Subcutaneous abdominal adipose tissue (tissue), 5 donors: Measurements from ENCODE around the gene FARS2.

Source experiments
- H3K27ac ChIP-seq: one replicate; pipeline ENCODE4 v1.7.0; 2013; ENCODE audit warnings: low read depth, mild to moderate bottlenecking, inconsistent platforms, low read length, moderate library complexity
- H3K27me3 ChIP-seq, 5 donors: one replicate each; pipeline ENCODE4 v1.7.0; 2013; ENCODE audit warnings: low read length in 5 of 5, inconsistent platforms in 1 of 5; ENCODE audit not compliant: control insufficient read depth in 5 of 5, insufficient read depth in 4 of 5
- H3K36me3 ChIP-seq, 5 donors: one replicate each; pipeline ENCODE4 v1.7.0; 2013; ENCODE audit warnings: low read length in 5 of 5; ENCODE audit not compliant: control insufficient read depth in 5 of 5, insufficient read depth in 5 of 5
- H3K4me1 ChIP-seq, 5 donors: one replicate each; pipeline ENCODE4 v1.7.0; 2013; ENCODE audit warnings: low read length in 5 of 5, mild to moderate bottlenecking in 3 of 5, moderate library complexity in 1 of 5; ENCODE audit not compliant: control insufficient read depth in 5 of 5, insufficient read depth in 5 of 5
- H3K4me3 ChIP-seq, 5 donors: one replicate each; pipeline ENCODE4 v1.7.0; 2013; ENCODE audit warnings: low read length in 5 of 5, low read depth in 1 of 5
- H3K9ac ChIP-seq, 5 donors: one replicate each; pipeline ENCODE4 v1.7.0; 2013; ENCODE audit warnings: low read length in 5 of 5, mild to moderate bottlenecking in 4 of 5, moderate library complexity in 3 of 5
- H3K9me3 ChIP-seq, 5 donors: one replicate each; pipeline ENCODE4 v1.7.0; 2013; ENCODE audit warnings: low read length in 5 of 5; ENCODE audit not compliant: control insufficient read depth in 5 of 5
- donor health status: healthy.
- donor health status: healthy.
- donor health status: healthy.
- donor health status: healthy.
- donor health status: healthy.

FARS2 gene

DNA sequence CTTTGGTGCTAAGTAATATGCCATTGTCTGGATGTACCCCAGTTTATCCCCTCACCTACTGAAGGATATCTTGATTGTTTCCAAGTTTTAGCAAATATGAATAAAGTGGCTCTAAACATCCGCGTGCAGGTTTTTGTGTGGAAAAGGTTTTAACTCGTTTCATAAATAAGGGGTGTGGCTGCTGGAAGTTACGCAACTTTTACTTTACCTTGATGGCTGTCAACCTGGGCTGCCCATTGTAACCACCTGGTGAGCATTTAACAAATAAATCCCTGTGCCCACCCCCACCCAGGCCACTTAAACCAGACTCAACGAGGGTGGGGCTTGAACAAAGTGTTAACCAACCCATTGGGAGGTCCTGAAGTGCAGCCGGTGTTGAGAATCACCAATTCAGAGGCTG, 557.6 kb downstream of the FARS2 start:
- Histone ChIP-seq H3K36me3 (no peaks in the 10 kb centered on the region), H3K4me1 (no peaks in the 10 kb centered on the region), H3K27ac (no peak overlapping the region), H3K9me3 (peaks cover 0 to 3% (median 0%) of the 10 kb centered on the region in 5 donors), H3K9ac (no peak overlapping the region), H3K4me3 (no peak overlapping the region), H3K27me3 (peaks cover 0 to 3% (median 0%) of the 10 kb centered on the region in 5 donors)
